Erythroblast (primary cell): Measurements from ENCODE around the gene SCFD1.

Experiments used
- GATA1 ChIP-seq: IDR thresholded peaks from 2 replicates; pipeline ENCODE4 v1.6.1; 2011; ENCODE audit warnings: low read depth, mild to moderate bottlenecking, control low read depth, low read length, moderate library complexity
- POLR2A ChIP-seq: IDR thresholded peaks from 2 replicates; pipeline ENCODE4 v1.6.1; 2011; ENCODE audit warnings: mild to moderate bottlenecking, low read length

DNA sequence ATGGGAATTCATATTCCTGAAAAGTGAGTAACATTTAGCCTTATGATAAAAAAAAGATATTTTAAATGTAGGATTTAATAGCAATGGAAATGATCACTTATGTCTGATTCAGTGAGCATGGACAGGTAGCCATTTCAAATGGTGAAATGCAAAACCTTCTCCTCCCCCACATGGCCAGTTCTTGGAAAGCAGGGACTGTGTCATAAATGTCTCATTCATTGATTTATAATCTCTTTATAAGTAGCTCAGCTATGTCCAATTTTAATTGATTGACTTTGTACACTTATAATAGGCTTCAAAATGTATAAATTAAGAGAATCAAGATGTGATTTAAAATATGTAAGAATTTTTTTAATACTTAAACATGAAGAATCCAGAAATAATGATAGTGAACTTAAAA, 24.6 kb upstream of the SCFD1 start:
- TF ChIP-seq POLR2A (no peak), GATA1 (no peak)
